OCI-LY1 (cell line): ENCODE data around the gene FNBP1.

Experiments
- EZH2 ChIP-seq: fragments of 200-600 bp; sonication (generic), shearing (Covaris generic); IDR thresholded peaks from 2 replicates; pipeline ENCODE4 v1.8.0; 2017; ENCODE audit warnings: borderline replicate concordance, mixed run types, mild to moderate bottlenecking, antibody characterized with exemption, low read length, moderate library complexity, mixed read lengths
- TF ChIP-seq, protein P1 (sequence below): fragments of 200-600 bp; sonication (generic), shearing (Covaris generic); IDR thresholded peaks from 2 replicates; pipeline ENCODE4 v1.5.1; 2017; ENCODE audit warnings: mild to moderate bottlenecking, antibody characterized with exemption, low read length, moderate library complexity, mixed read lengths

DNA sequence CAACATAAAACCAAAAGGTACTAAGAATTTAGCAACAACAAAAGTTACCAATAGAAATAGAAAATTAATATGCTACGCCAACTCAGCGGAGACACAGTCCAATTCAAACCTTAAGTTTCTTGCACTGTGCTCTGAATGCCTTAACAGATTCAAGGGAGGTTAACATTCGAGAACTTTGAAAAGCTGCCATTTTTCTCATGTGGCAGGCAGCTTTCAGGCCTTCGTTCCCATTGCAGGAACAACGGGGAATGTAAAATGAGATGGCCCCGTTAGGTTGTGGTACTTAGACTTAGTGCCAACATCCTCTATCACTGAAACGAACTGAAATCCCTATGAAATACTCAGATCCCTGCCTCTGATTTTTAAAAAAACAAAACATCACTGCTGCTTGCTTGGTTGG is 22.4 kb downstream of the FNBP1 start:
- TF ChIP-seq, protein P1, sequence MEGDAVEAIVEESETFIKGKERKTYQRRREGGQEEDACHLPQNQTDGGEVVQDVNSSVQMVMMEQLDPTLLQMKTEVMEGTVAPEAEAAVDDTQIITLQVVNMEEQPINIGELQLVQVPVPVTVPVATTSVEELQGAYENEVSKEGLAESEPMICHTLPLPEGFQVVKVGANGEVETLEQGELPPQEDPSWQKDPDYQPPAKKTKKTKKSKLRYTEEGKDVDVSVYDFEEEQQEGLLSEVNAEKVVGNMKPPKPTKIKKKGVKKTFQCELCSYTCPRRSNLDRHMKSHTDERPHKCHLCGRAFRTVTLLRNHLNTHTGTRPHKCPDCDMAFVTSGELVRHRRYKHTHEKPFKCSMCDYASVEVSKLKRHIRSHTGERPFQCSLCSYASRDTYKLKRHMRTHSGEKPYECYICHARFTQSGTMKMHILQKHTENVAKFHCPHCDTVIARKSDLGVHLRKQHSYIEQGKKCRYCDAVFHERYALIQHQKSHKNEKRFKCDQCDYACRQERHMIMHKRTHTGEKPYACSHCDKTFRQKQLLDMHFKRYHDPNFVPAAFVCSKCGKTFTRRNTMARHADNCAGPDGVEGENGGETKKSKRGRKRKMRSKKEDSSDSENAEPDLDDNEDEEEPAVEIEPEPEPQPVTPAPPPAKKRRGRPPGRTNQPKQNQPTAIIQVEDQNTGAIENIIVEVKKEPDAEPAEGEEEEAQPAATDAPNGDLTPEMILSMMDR = no peak
- TF ChIP-seq EZH2 = no peak
